GM19025 (cell line): ENCODE results near the gene PGD.
A peak's percentile ranks its signal among the peaks of the same experiment; 100 is the strongest.
"Not testable (repeated sequence)": the region's sequence is repeated elsewhere in the genome, so short reads cannot be mapped to it uniquely, and the experiment has no call there.

Source experiments
- ATAC-seq: cut with Tn5 transposase; IDR thresholded peaks from one replicate; pipeline ENCODE4 v1.9.1; 2021; ENCODE audit warnings: mild to moderate bottlenecking, low read depth, moderate library complexity; ENCODE audit not compliant: unreplicated experiment

Gene PGD

GRCh38 chr1:10398278-10398733, 558 bp upstream of the PGD start:
- no peak for ATAC-seq

- no peak for ATAC-seq
These were observed 629 bp downstream of the PGD start for GRCh38 chr1:10399444-10399941.

- no peak for ATAC-seq
These were observed 1.1 kb downstream of the PGD start for GRCh38 chr1:10400013-10400412.

GRCh38 chr1:10401281-10401680, 2.4 kb downstream of the PGD start:
- no peak for ATAC-seq

- no peak for ATAC-seq
These were observed 3.9 kb downstream of the PGD start for GRCh38 chr1:10402729-10403274.

GRCh38 chr1:10407201-10407600, 8.3 kb downstream of the PGD start:
- no peak for ATAC-seq

- ATAC-seq = no peak
These were observed 16.5 kb downstream of the PGD start for GRCh38 chr1:10415211-10415930.

GRCh38 chr1:10415967-10416366, 17.1 kb downstream of the PGD start:
- not testable (repeated sequence) for ATAC-seq

GRCh38 chr1:10418741-10419140, 19.9 kb downstream of the PGD start:
- ATAC-seq = not testable (repeated sequence)

- ATAC-seq = no peak
These were observed 20.5 kb downstream of the PGD start for GRCh38 chr1:10419351-10419750.

- no peak for ATAC-seq
These were observed 22.8 kb downstream of the PGD start for GRCh38 chr1:10421637-10422036.

GRCh38 chr1:10424034-10424433, 25.2 kb downstream of the PGD start:
- no peak for ATAC-seq

GRCh38 chr1:10424651-10425050, 25.8 kb downstream of the PGD start:
- no peak for ATAC-seq

- not testable (repeated sequence) for ATAC-seq
These were observed 27.1 kb downstream of the PGD start for GRCh38 chr1:10425826-10426534.

GRCh38 chr1:10426535-10426848, 27.6 kb downstream of the PGD start:
- not testable (repeated sequence) for ATAC-seq

GRCh38 chr1:10428984-10429383, 30.1 kb downstream of the PGD start:
- no peak for ATAC-seq

- peak; percentile 11 for ATAC-seq
These were observed 31.0 kb downstream of the PGD start for GRCh38 chr1:10429868-10430215.

- ATAC-seq = peak; percentile 70
These were observed 31.6 kb downstream of the PGD start, which contains the start of gene CENPS for GRCh38 chr1:10430216-10431069. Gene CENPS (plus strand): TSS chr1:10430433. CDS start chr1:10430518, 85 bp downstream.

- no peak for ATAC-seq
These were observed 32.3 kb downstream of the PGD start for GRCh38 chr1:10431070-10431730.
